ENCODE data around the gene SLC35F2.
"Not testable (repeated sequence)": the region's sequence is repeated elsewhere in the genome, so short reads cannot be mapped to it uniquely, and the experiment has no call there.

Gene SLC35F2

GRCh38 chr11:107858217-107859070, at the start of gene SLC35F2:
TSS of gene SLC35F2 (minus strand) at chr11:107858787. CDS start at chr11:107858767, 20 bp downstream.
- DNase-seq: peak; percentile 71

- no peak for DNase-seq
These were observed 49.6 kb upstream of the SLC35F2 start for GRCh38 chr11:107908211-107908610.

- DNase-seq: no peak
These were observed 39.7 kb upstream of the SLC35F2 start for GRCh38 chr11:107898270-107898669.

- DNase-seq: no peak
These were observed 23.7 kb upstream of the SLC35F2 start for GRCh38 chr11:107882095-107882820.

- not testable (repeated sequence) for DNase-seq
These were observed 22.9 kb upstream of the SLC35F2 start for GRCh38 chr11:107881471-107881870.

GRCh38 chr11:107876141-107876540, 17.6 kb upstream of the SLC35F2 start:
- DNase-seq: no peak

- no peak for DNase-seq
These were observed 6.0 kb upstream of the SLC35F2 start for GRCh38 chr11:107864591-107864990.

- DNase-seq: no peak
These were observed 2.1 kb upstream of the SLC35F2 start for GRCh38 chr11:107860688-107861087.

- DNase-seq: not testable (repeated sequence)
These were observed 1.6 kb upstream of the SLC35F2 start for GRCh38 chr11:107860240-107860620.

- peak; percentile 36 for DNase-seq
These were observed 1.1 kb upstream of the SLC35F2 start for GRCh38 chr11:107859459-107860239.

- no peak for DNase-seq
These were observed 904 bp downstream of the SLC35F2 start for GRCh38 chr11:107857550-107858216.

- DNase-seq: no peak
These were observed 1.5 kb downstream of the SLC35F2 start for GRCh38 chr11:107856981-107857517.

- DNase-seq: no peak
These were observed 2.2 kb downstream of the SLC35F2 start for GRCh38 chr11:107856180-107856980.

GRCh38 chr11:107853070-107853469, 5.5 kb downstream of the SLC35F2 start:
- no peak for DNase-seq

GRCh38 chr11:107851704-107852310, 6.8 kb downstream of the SLC35F2 start:
- no peak for DNase-seq

- no peak for DNase-seq
These were observed 8.8 kb downstream of the SLC35F2 start for GRCh38 chr11:107849790-107850189.

- no peak for DNase-seq
These were observed 10.2 kb downstream of the SLC35F2 start for GRCh38 chr11:107848345-107848744.

GRCh38 chr11:107847184-107847583, 11.4 kb downstream of the SLC35F2 start:
- no peak for DNase-seq

GRCh38 chr11:107844041-107844440, 14.5 kb downstream of the SLC35F2 start:
- no peak for DNase-seq

- DNase-seq: no peak
These were observed 16.0 kb downstream of the SLC35F2 start for GRCh38 chr11:107842412-107843100.

GRCh38 chr11:107840129-107840484, 18.5 kb downstream of the SLC35F2 start:
- DNase-seq: no peak

Measured in activated naive CD4-positive, alpha-beta T cell treated with anti-CD3 and anti-CD28 coated beads, Interleukin-2, amount 50 U/mL, for 16 hours (primary cell).